Right ventricle myocardium superior (tissue), 1 donor: ENCODE data around the gene NACAD. TPM values are rescaled to one million over a fixed set of nuclear protein-coding genes. Genes with fewer than 3 reads are reported as not detected.

Experiments used
- ATAC-seq: fragments of 200-7000 bp; cut with Tn5 transposase; one replicate; pipeline ENCODE4 v1.9.1; 2020; ENCODE audit warnings: mild to moderate bottlenecking; ENCODE audit not compliant: poor library complexity
- DNase-seq: peaks from one replicate; pipeline ENCODE4 v3.0.0-alpha.2; 2020
- intact Hi-C: fragments of 100-400 bp; cut with DNase I; formaldehyde crosslinking; loops from one replicate; pipeline ENCODE4 v1.11.2; 2022
- total RNA-seq: library from RNA; stranded (reverse); fragmentation: NEBNext Ultra II Directional; extraction: Animal tissue kit (Norgen Biotek cat#: 25700); gene quantifications from one replicate; pipeline ENCODE4 v1.2.1, GENCODE V29; 2021
- donor health status: DM: no; HTN: yes; CAD: no; lungs with severe emphysema.

NACAD gene
- total RNA-seq, 1 donor from 2014 or later: 4.7 TPM

- intact Hi-C loops: no loop called here
- ATAC-seq (no peak), DNase-seq (no peak)
These were observed 8.4 kb downstream of the NACAD start for GRCh38 chr7:45080265-45080957.

GRCh38 chr7:45078125-45078681, 10.6 kb downstream of the NACAD start:
- intact Hi-C loops: no loop called here
- no peak for ATAC-seq
- no peak for DNase-seq

- no peak for DNase-seq
- intact Hi-C loops: no loop called here
- no peak for ATAC-seq
These were observed 11.2 kb downstream of the NACAD start for GRCh38 chr7:45077579-45077978.

GRCh38 chr7:45076946-45077345, 11.8 kb downstream of the NACAD start:
- ATAC-seq (no peak), DNase-seq (no peak)
- intact Hi-C loops: no loop called here

GRCh38 chr7:45075871-45076796, 12.6 kb downstream of the NACAD start:
- intact Hi-C loops: no loop called here
- DNase-seq: no peak
- no peak for ATAC-seq

- DNase-seq (no peak), ATAC-seq (no peak)
- intact Hi-C loops: no loop called here
These were observed 13.5 kb downstream of the NACAD start for GRCh38 chr7:45075355-45075644.

- intact Hi-C loops: no loop called here
These were observed 14.0 kb downstream of the NACAD start for GRCh38 chr7:45074528-45075354.

GRCh38 chr7:45073786-45074527, 14.8 kb downstream of the NACAD start:
- ATAC-seq (peak; percentile 85), DNase-seq (peak; percentile 84)
- intact Hi-C loops: no loop called here

More at GRCh38 chr7:45074528-45075354, 14.0 kb downstream of the NACAD start:
- ATAC-seq: no peak
- no peak for DNase-seq

- no peak for ATAC-seq
- DNase-seq: no peak
- intact Hi-C loops: no loop called here
These were observed 15.6 kb downstream of the NACAD start for GRCh38 chr7:45073031-45073785.

- DNase-seq: no peak
- ATAC-seq: no peak
- intact Hi-C loops: no loop called here
These were observed 16.4 kb downstream of the NACAD start for GRCh38 chr7:45072131-45073030.

- ATAC-seq (no peak), DNase-seq (no peak)
- intact Hi-C loops: no loop called here
These were observed 17.2 kb downstream of the NACAD start for GRCh38 chr7:45071528-45071927.

- intact Hi-C loops: no loop called here
These were observed 18.5 kb downstream of the NACAD start for GRCh38 chr7:45070254-45070642.

GRCh38 chr7:45069444-45070253, 19.1 kb downstream of the NACAD start:
- intact Hi-C loops: no loop called here
- no peak for DNase-seq
- no peak for ATAC-seq

More at GRCh38 chr7:45070254-45070642, 18.5 kb downstream of the NACAD start:
- ATAC-seq: no peak
- no peak for DNase-seq

GRCh38 chr7:45068236-45069023, 20.3 kb downstream of the NACAD start:
- intact Hi-C loops: no loop called here
- no peak for ATAC-seq
- no peak for DNase-seq

GRCh38 chr7:45067582-45067981, 21.2 kb downstream of the NACAD start:
- intact Hi-C loops: no loop called here
- ATAC-seq: no peak

More at GRCh38 chr7:45067582-45067981, 21.2 kb downstream of the NACAD start:
- no peak for DNase-seq
